PC-3 (cell line): ENCODE data around the gene EREG. TPM values are rescaled to one million over a fixed set of nuclear protein-coding genes. Genes with fewer than 3 reads are reported as not detected.

ENCODE experiments used
- ATAC-seq: fragments of 200-7000 bp; cut with Tn5 transposase; 2 replicates; pipeline ENCODE4 v1.9.1; 2020; ENCODE audit warnings: mild to moderate bottlenecking, moderate library complexity
- BruUV-seq: library from RNA; stranded (reverse); fragments of 400-500 nt; replicated peaks from 2 replicates; lab custom pipeline; 2021; lab: Mats Ljungman, UMichigan
- CTCF ChIA-PET: fragments of 300-600 bp; sonication (Branson Sonifier 250); formaldehyde crosslinking; loops from one replicate; lab custom pipeline; 2022; ENCODE audit warnings: antibody characterized with exemption; lab: Charles Lee
- POLR2A ChIA-PET: fragments of 300-600 bp; sonication (Branson Sonifier 250); formaldehyde crosslinking; loops from one replicate; lab custom pipeline; 2022; ENCODE audit warnings: antibody characterized with exemption; ENCODE audit not compliant: unreplicated experiment; lab: Charles Lee
- DNase-seq: peaks from one replicate; pipeline ENCODE4 v3.0.0-alpha.2; 2015
- H2AFZ ChIP-seq: fragments of 300-600 bp; sonication (generic); 2 replicates; pipeline ENCODE4 v1.6.0; 2016; ENCODE audit warnings: antibody characterized with exemption, low read length
- H3F3A ChIP-seq: fragments of 300-600 bp; sonication (generic); one replicate; pipeline ENCODE4 v1.6.0; 2017; ENCODE audit warnings: antibody characterized with exemption, low read length, control low read depth, mild to moderate bottlenecking; ENCODE audit not compliant: unreplicated experiment
- H3K27ac ChIP-seq: fragments of 300-600 bp; sonication (generic); 2 replicates; pipeline ENCODE4 v1.5.1; 2016; ENCODE audit warnings: mild to moderate bottlenecking, low read length
- H3K27me3 ChIP-seq: fragments of 300-600 bp; sonication (generic); 2 replicates; pipeline ENCODE4 v1.6.1; 2016; ENCODE audit warnings: low read length, mixed read lengths
- H3K36me3 ChIP-seq: fragments of 300-600 bp; sonication (generic); 2 replicates; pipeline ENCODE4 v1.6.1; 2016; ENCODE audit warnings: low read depth, mixed run types, low read length, mixed read lengths
- H3K4me1 ChIP-seq: fragments of 300-600 bp; sonication (generic); 2 replicates; pipeline ENCODE4 v1.5.1; 2016; ENCODE audit warnings: low read length; ENCODE audit not compliant: insufficient read depth
- H3K4me2 ChIP-seq: fragments of 300-600 bp; sonication (generic); 2 replicates; pipeline ENCODE4 v1.6.0; 2016; ENCODE audit warnings: low read length
- H3K4me3 ChIP-seq: fragments of 300-600 bp; sonication (generic); 2 replicates; pipeline ENCODE4 v1.5.1; 2016; ENCODE audit warnings: mild to moderate bottlenecking, low read length, mixed read lengths
- H3K79me2 ChIP-seq: fragments of 300-600 bp; sonication (generic); 2 replicates; pipeline ENCODE4 v1.6.1; 2017; ENCODE audit warnings: low read length, mixed read lengths
- H3K9ac ChIP-seq: fragments of 300-600 bp; sonication (generic); 2 replicates; pipeline ENCODE4 v1.6.0; 2016; ENCODE audit warnings: mild to moderate bottlenecking, low read length
- H3K9me2 ChIP-seq: fragments of 300-600 bp; sonication (generic); replicated peaks from 2 replicates; pipeline ENCODE4 v1.6.1; 2016; ENCODE audit warnings: mixed run types, low read length, mixed read lengths
- H3K9me3 ChIP-seq: fragments of 300-600 bp; sonication (generic); 2 replicates; pipeline ENCODE4 v1.6.1; 2016; ENCODE audit warnings: low read length, mixed read lengths
- H4K20me1 ChIP-seq: fragments of 300-600 bp; sonication (generic); 2 replicates; pipeline ENCODE4 v1.6.1; 2016; ENCODE audit warnings: low read length, mixed read lengths
- EZH2 ChIP-seq: fragments of 300-600 bp; sonication (generic); IDR thresholded peaks from one replicate; pipeline ENCODE4 v1.6.1; 2017; ENCODE audit warnings: antibody characterized with exemption, mild to moderate bottlenecking, low read length; ENCODE audit not compliant: unreplicated experiment
- EZH2phosphoT487 ChIP-seq: fragments of 300-600 bp; sonication (generic); IDR thresholded peaks from 2 replicates; pipeline ENCODE4 v1.6.1; 2018; ENCODE audit warnings: mild to moderate bottlenecking, antibody characterized with exemption, low read length, borderline replicate concordance
- intact Hi-C: fragments of 100-400 bp; cut with micrococcal nuclease; formaldehyde crosslinking; loops from 2 replicates; pipeline ENCODE4 v1.9.0; 2023
- total RNA-seq: library from RNA; depleted of rRNA; stranded (reverse); fragments of >200 nt; gene quantifications from 2 replicates; pipeline ENCODE4 v1.2.3, GENCODE V29; 2014
- TF ChIP-seq, protein P1 (sequence below): fragments of 300-600 bp; sonication (generic); conservative IDR thresholded peaks from 2 replicates; pipeline ENCODE4 v1.5.1; 2017; ENCODE audit warnings: antibody characterized with exemption, low read depth, mild to moderate bottlenecking, low read length

The EREG gene
- total RNA-seq, 1 experiment from 2014 or later, result 2.2 TPM

- BruUV-seq, result no TSS peak
- H3K4me1 ChIP-seq, result peaks cover 40% of the 10 kb centered on the region
- H4K20me1 ChIP-seq, result no peaks in the 10 kb centered on the region
- H3K27me3 ChIP-seq, result no peaks in the 10 kb centered on the region
- H3K9ac ChIP-seq, result peak overlapping the region; percentile 95
- peaks cover 17% of the 10 kb centered on the region for H3K79me2 ChIP-seq
- DNase-seq, result no peak
- H3K4me2 ChIP-seq, result peak overlapping the region; percentile 82
- H3F3A ChIP-seq, result peaks cover 10% of the 10 kb centered on the region
- peak overlapping the region; percentile 100 for H3K27ac ChIP-seq
- no peak for ATAC-seq
- CTCF ChIA-PET, result interaction anchor here (1.2 to 1.6 kb wide), 2 partner anchors 154 to 298 kb away, joined by 3 to 5 read pairs; no protein-coding TSS in a partner anchor
- no peak for TF ChIP-seq EZH2phosphoT487
- no peak for TF ChIP-seq EZH2
- TF ChIP-seq, protein P1, sequence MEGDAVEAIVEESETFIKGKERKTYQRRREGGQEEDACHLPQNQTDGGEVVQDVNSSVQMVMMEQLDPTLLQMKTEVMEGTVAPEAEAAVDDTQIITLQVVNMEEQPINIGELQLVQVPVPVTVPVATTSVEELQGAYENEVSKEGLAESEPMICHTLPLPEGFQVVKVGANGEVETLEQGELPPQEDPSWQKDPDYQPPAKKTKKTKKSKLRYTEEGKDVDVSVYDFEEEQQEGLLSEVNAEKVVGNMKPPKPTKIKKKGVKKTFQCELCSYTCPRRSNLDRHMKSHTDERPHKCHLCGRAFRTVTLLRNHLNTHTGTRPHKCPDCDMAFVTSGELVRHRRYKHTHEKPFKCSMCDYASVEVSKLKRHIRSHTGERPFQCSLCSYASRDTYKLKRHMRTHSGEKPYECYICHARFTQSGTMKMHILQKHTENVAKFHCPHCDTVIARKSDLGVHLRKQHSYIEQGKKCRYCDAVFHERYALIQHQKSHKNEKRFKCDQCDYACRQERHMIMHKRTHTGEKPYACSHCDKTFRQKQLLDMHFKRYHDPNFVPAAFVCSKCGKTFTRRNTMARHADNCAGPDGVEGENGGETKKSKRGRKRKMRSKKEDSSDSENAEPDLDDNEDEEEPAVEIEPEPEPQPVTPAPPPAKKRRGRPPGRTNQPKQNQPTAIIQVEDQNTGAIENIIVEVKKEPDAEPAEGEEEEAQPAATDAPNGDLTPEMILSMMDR, result no peak
- intact Hi-C loops, result loop anchor here (1.0 kb wide), 5 partner anchors 68 to 298 kb away; partner anchors contain the start of gene AREG
- no peaks in the 10 kb centered on the region for H3K36me3 ChIP-seq
- POLR2A ChIA-PET, result interaction anchor here (0.6 kb wide), 2 partner anchors 19 to 156 kb away, joined by 5 to 7 read pairs; no protein-coding TSS in a partner anchor
- H3K4me3 ChIP-seq, result no peak overlapping the region; the same call in 1 of the 2 replicates
- H3K9me3 ChIP-seq, result no peaks in the 10 kb centered on the region
- no peaks in the 10 kb centered on the region for H3K9me2 ChIP-seq
- no peak overlapping the region for H2AFZ ChIP-seq
Measured at GRCh38 chr4:74377714-74378113, 12.8 kb downstream of the EREG start.

GRCh38 chr4:74378573-74378972 is 13.6 kb downstream of the EREG start:
- no peak overlapping the region for H3K27ac ChIP-seq
- CTCF ChIA-PET, result interaction anchor here (1.2 to 1.6 kb wide), 2 partner anchors 153 to 297 kb away, joined by 3 to 5 read pairs; no protein-coding TSS in a partner anchor

GRCh38 chr4:74379912-74380311 is 15.0 kb downstream of the EREG start:
- intact Hi-C loops, result no loop called here
- no peak overlapping the region for H3K4me3 ChIP-seq
- no peak overlapping the region for H3K9ac ChIP-seq
- H3K79me2 ChIP-seq, result peaks cover 17% of the 10 kb centered on the region
- DNase-seq, result no peak
- no peak overlapping the region for H2AFZ ChIP-seq
- TF ChIP-seq, protein P1, result no peak
- TF ChIP-seq EZH2phosphoT487 (no peak), EZH2 (no peak)
- H3K27ac ChIP-seq, result no peak overlapping the region
- no peak for ATAC-seq
- H3K9me3 ChIP-seq, result no peaks in the 10 kb centered on the region
- CTCF ChIA-PET, result no interaction called here
- H3K4me2 ChIP-seq, result no peak overlapping the region
- no peaks in the 10 kb centered on the region for H4K20me1 ChIP-seq
- peaks cover under 1% of the 10 kb centered on the region for H3F3A ChIP-seq
- no peaks in the 10 kb centered on the region for H3K9me2 ChIP-seq
- no peaks in the 10 kb centered on the region for H3K27me3 ChIP-seq
- no peaks in the 10 kb centered on the region for H3K36me3 ChIP-seq
- POLR2A ChIA-PET, result no interaction called here
- peaks cover 30% of the 10 kb centered on the region for H3K4me1 ChIP-seq
- BruUV-seq, result no TSS peak

More at GRCh38 chr4:74378573-74378972, 13.6 kb downstream of the EREG start:
- Histone ChIP-seq H3K36me3 (no peaks in the 10 kb centered on the region), H3K4me1 (peaks cover 40% of the 10 kb centered on the region), H3K79me2 (peaks cover 17% of the 10 kb centered on the region), H3K27me3 (no peaks in the 10 kb centered on the region), H4K20me1 (no peaks in the 10 kb centered on the region), H3K4me3 (no peak overlapping the region), H3F3A (peaks cover 10% of the 10 kb centered on the region), H2AFZ (no peak overlapping the region), H3K9me2 (no peaks in the 10 kb centered on the region), H3K9ac (no peak overlapping the region), H3K4me2 (0 out of 2 replicates have a peak overlapping the region, but pooled peaks have one; percentile 82), H3K9me3 (no peaks in the 10 kb centered on the region)
- TF ChIP-seq, protein P1, result no peak
- TF ChIP-seq EZH2phosphoT487, result no peak
- TF ChIP-seq EZH2, result no peak
- ATAC-seq (no peak), DNase-seq (no peak)
- intact Hi-C loops, result loop anchor here (1.0 kb wide), 1 partner anchor 245 kb away; no protein-coding TSS in a partner anchor
- BruUV-seq, result no TSS peak
- POLR2A ChIA-PET, result no interaction called here
